ENCODE measurements around the gene PRSS1.

- TF ChIP-seq CTCF (IDR thresholded peaks at IDR 0.05; ENCODE audit: extremely low read depth in 1 of 2, insufficient read depth in 1 of 2, low read depth in 1 of 2, low read length in 2 of 2) (no peak), POLR2A (IDR thresholded peaks at IDR 0.05; ENCODE audit: low read depth, low read length) (no peak), POLR2AphosphoS5 (IDR thresholded peaks at IDR 0.05; ENCODE audit: insufficient read depth, low read depth, low read length) (no peak)
These were observed 38.1 kb upstream of the PRSS1 start for GRCh38 chr7:142711196-142711595.

Measured in endothelial cell of umbilical vein (primary cell).